Measurements from ENCODE around the gene FOXN3.

- no peak for TF ChIP-seq CTCF (IDR thresholded peaks at IDR 0.05)
- TF ChIP-seq POLR2A (IDR thresholded peaks at IDR 0.05) = no peak
Measured at GRCh38 chr14:89226801-89227495, 190.1 kb downstream of the FOXN3 start.
